ENCODE results near the gene MRPS7.

GRCh38 chr17:75238020-75238580 is 23.6 kb upstream of the MRPS7 start:
- TF ChIP-seq EGR1 (conservative IDR thresholded peaks at IDR 0.05) (no peak), YY1 (IDR thresholded peaks at IDR 0.05; ENCODE audit: borderline replicate concordance in 1 of 3, control insufficient read depth in 1 of 3, extremely low read depth in 1 of 3, insufficient read depth in 3 of 3, insufficient read length in 1 of 3, insufficient replicate concordance in 2 of 3, low read depth in 1 of 3, low read length in 2 of 3) (no peak)

All from K562 (cell line).